HepG2 (cell line): ENCODE data around the gene TLR6.

Experiments used
- CEBPZ ChIP-seq: IDR thresholded peaks from 2 replicates; pipeline ENCODE4 v1.6.1; 2012; ENCODE audit warnings: low read length, improper control_type of control experiment
- SRY ChIP-seq: sonication (generic); formaldehyde crosslinking; IDR thresholded peaks from 2 replicates; pipeline ENCODE4 v1.8.0; 2022; ENCODE audit warnings: mild to moderate bottlenecking, missing genetic modification reagents

DNA sequence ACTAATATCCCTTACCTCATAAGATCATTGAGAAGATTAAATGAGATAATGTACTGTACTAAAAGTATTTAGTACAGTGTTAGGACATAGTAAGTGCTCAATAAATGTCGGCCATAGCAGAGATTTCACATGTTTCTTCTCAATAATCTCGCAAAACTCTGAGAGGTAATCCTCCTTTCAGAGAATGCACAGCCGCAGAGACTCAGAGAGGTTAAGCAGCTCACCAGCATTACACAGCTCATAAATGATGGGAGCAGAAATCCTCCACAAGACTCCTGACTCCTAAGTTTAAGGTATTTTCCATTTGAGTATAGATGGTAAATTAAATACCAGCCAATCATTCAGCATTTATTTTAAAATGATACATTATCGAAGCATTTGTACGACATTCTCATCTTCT lies 45.6 kb upstream of the TLR6 start:
- no peak for TF ChIP-seq CEBPZ
- TF ChIP-seq SRY (CRISPR knock-in tag), result no peak
